ENCODE results near the gene ARNT2.

Gene ARNT2

GRCh38 chr15:80441041-80441440, 36.9 kb downstream of the ARNT2 start:
- DNase-seq (ENCODE audit: low spot score in 2 of 2) (no peak), ATAC-seq (ENCODE audit: low read depth) (no peak)
- Mint-ChIP-seq H3K36me3 (no peaks in the 10 kb centered on the region), H3K27me3 (peaks cover 9% of the 10 kb centered on the region), H3K4me3 (no peak overlapping the region), H3K4me1 (no peaks in the 10 kb centered on the region), H3K9me3 (no peaks in the 10 kb centered on the region), H3K27ac (no peak overlapping the region)

GRCh38 chr15:80441714-80442113, 37.5 kb downstream of the ARNT2 start:
- Mint-ChIP-seq H3K27me3 (peaks cover 9% of the 10 kb centered on the region), H3K4me1 (no peaks in the 10 kb centered on the region), H3K36me3 (no peaks in the 10 kb centered on the region), H3K4me3 (no peak overlapping the region), H3K27ac (no peak overlapping the region), H3K9me3 (no peaks in the 10 kb centered on the region)
- no peak for DNase-seq (ENCODE audit: low spot score in 2 of 2)
- no peak for ATAC-seq (ENCODE audit: low read depth)

- Mint-ChIP-seq H3K36me3 (no peaks in the 10 kb centered on the region), H3K9me3 (no peaks in the 10 kb centered on the region), H3K27me3 (peaks cover 6% of the 10 kb centered on the region), H3K27ac (no peak overlapping the region), H3K4me1 (no peaks in the 10 kb centered on the region), H3K4me3 (no peak overlapping the region)
- DNase-seq (ENCODE audit: low spot score in 2 of 2) (no peak), ATAC-seq (ENCODE audit: low read depth) (no peak)
Observed at GRCh38 chr15:80442728-80443403, 38.7 kb downstream of the ARNT2 start.

GRCh38 chr15:80444680-80445251, 40.6 kb downstream of the ARNT2 start:
- H3K27ac Mint-ChIP-seq: no peak overlapping the region
- no peaks in the 10 kb centered on the region for H3K36me3 Mint-ChIP-seq
- H3K4me3 Mint-ChIP-seq: no peak overlapping the region
- H3K27me3 Mint-ChIP-seq: peaks cover 6% of the 10 kb centered on the region
- DNase-seq (ENCODE audit: low spot score in 2 of 2) (no peak), ATAC-seq (ENCODE audit: low read depth) (no peak)
- H3K9me3 Mint-ChIP-seq: no peaks in the 10 kb centered on the region
- no peaks in the 10 kb centered on the region for H3K4me1 Mint-ChIP-seq

- H3K4me1 Mint-ChIP-seq: no peaks in the 10 kb centered on the region
- no peak overlapping the region for H3K27ac Mint-ChIP-seq
Observed at GRCh38 chr15:80445300-80446041, 41.3 kb downstream of the ARNT2 start.

GRCh38 chr15:80447077-80447476, 42.9 kb downstream of the ARNT2 start:
- Mint-ChIP-seq H3K4me3 (no peak overlapping the region), H3K27ac (no peak overlapping the region), H3K4me1 (no peaks in the 10 kb centered on the region), H3K27me3 (peaks cover 2% of the 10 kb centered on the region), H3K9me3 (no peaks in the 10 kb centered on the region), H3K36me3 (no peaks in the 10 kb centered on the region)
- no peak for ATAC-seq (ENCODE audit: low read depth)
- DNase-seq (ENCODE audit: low spot score in 2 of 2): no peak

More at GRCh38 chr15:80445300-80446041, 41.3 kb downstream of the ARNT2 start:
- DNase-seq (ENCODE audit: low spot score in 2 of 2): no peak
- ATAC-seq (ENCODE audit: low read depth): no peak
- H3K36me3 Mint-ChIP-seq: no peaks in the 10 kb centered on the region
- no peak overlapping the region for H3K4me3 Mint-ChIP-seq
- H3K27me3 Mint-ChIP-seq: peaks cover 5% of the 10 kb centered on the region
- no peaks in the 10 kb centered on the region for H3K9me3 Mint-ChIP-seq

GRCh38 chr15:80449825-80450224, 45.6 kb downstream of the ARNT2 start:
- no peaks in the 10 kb centered on the region for H3K36me3 Mint-ChIP-seq
- H3K27me3 Mint-ChIP-seq: peaks cover 7% of the 10 kb centered on the region
- H3K9me3 Mint-ChIP-seq: no peaks in the 10 kb centered on the region
- H3K27ac Mint-ChIP-seq: no peak overlapping the region
- DNase-seq (ENCODE audit: low spot score in 2 of 2): no peak
- no peak overlapping the region for H3K4me3 Mint-ChIP-seq
- H3K4me1 Mint-ChIP-seq: no peaks in the 10 kb centered on the region
- no peak for ATAC-seq (ENCODE audit: low read depth)

GRCh38 chr15:80450811-80451321, 46.7 kb downstream of the ARNT2 start:
- Mint-ChIP-seq H3K27me3 (peaks cover 12% of the 10 kb centered on the region), H3K27ac (no peak overlapping the region), H3K36me3 (no peaks in the 10 kb centered on the region), H3K4me3 (no peak overlapping the region), H3K9me3 (no peaks in the 10 kb centered on the region), H3K4me1 (no peaks in the 10 kb centered on the region)
- ATAC-seq (ENCODE audit: low read depth): no peak
- no peak for DNase-seq (ENCODE audit: low spot score in 2 of 2)

GRCh38 chr15:80452166-80452565, 48.0 kb downstream of the ARNT2 start:
- Mint-ChIP-seq H3K36me3 (no peaks in the 10 kb centered on the region), H3K27ac (no peak overlapping the region), H3K4me3 (no peak overlapping the region), H3K9me3 (no peaks in the 10 kb centered on the region), H3K4me1 (no peaks in the 10 kb centered on the region), H3K27me3 (peaks cover 13% of the 10 kb centered on the region)
- ATAC-seq (ENCODE audit: low read depth): no peak
- no peak for DNase-seq (ENCODE audit: low spot score in 2 of 2)

GRCh38 chr15:80455051-80455648, 51.0 kb downstream of the ARNT2 start:
- Mint-ChIP-seq H3K27me3 (peaks cover 13% of the 10 kb centered on the region), H3K27ac (no peak overlapping the region), H3K4me1 (no peaks in the 10 kb centered on the region), H3K4me3 (no peak overlapping the region), H3K36me3 (no peaks in the 10 kb centered on the region), H3K9me3 (no peaks in the 10 kb centered on the region)
- ATAC-seq (ENCODE audit: low read depth) (no peak), DNase-seq (ENCODE audit: low spot score in 2 of 2) (no peak)

GRCh38 chr15:80455668-80456442, 51.7 kb downstream of the ARNT2 start:
- Mint-ChIP-seq H3K27me3 (peaks cover 13% of the 10 kb centered on the region), H3K4me1 (no peaks in the 10 kb centered on the region)

GRCh38 chr15:80456517-80457492, 52.6 kb downstream of the ARNT2 start:
- Mint-ChIP-seq H3K27ac (no peak overlapping the region), H3K4me1 (no peaks in the 10 kb centered on the region), H3K27me3 (peaks cover 17% of the 10 kb centered on the region), H3K36me3 (no peaks in the 10 kb centered on the region), H3K9me3 (no peaks in the 10 kb centered on the region), H3K4me3 (no peak overlapping the region)
- no peak for DNase-seq (ENCODE audit: low spot score in 2 of 2)
- no peak for ATAC-seq (ENCODE audit: low read depth)

More at GRCh38 chr15:80455668-80456442, 51.7 kb downstream of the ARNT2 start:
- Mint-ChIP-seq H3K4me3 (no peak overlapping the region), H3K36me3 (no peaks in the 10 kb centered on the region), H3K27ac (no peak overlapping the region), H3K9me3 (no peaks in the 10 kb centered on the region)
- DNase-seq (ENCODE audit: low spot score in 2 of 2): peak; percentile 33 to 38
- peak; percentile 60 for ATAC-seq (ENCODE audit: low read depth)

GRCh38 chr15:80457896-80458295, 53.7 kb downstream of the ARNT2 start:
- H3K9me3 Mint-ChIP-seq: no peaks in the 10 kb centered on the region
- no peak for DNase-seq (ENCODE audit: low spot score in 2 of 2)
- H3K4me1 Mint-ChIP-seq: no peaks in the 10 kb centered on the region
- no peaks in the 10 kb centered on the region for H3K36me3 Mint-ChIP-seq
- no peak overlapping the region for H3K27ac Mint-ChIP-seq
- no peak overlapping the region for H3K4me3 Mint-ChIP-seq
- ATAC-seq (ENCODE audit: low read depth): no peak
- H3K27me3 Mint-ChIP-seq: peaks cover 13% of the 10 kb centered on the region
